ENCODE measurements around the gene IMPDH2. TPM values are rescaled to one million over a fixed set of nuclear protein-coding genes. Genes with fewer than 3 reads are reported as not detected.

The IMPDH2 gene
- total RNA-seq, 2 donors from 2014 or later: 32.1 to 68.7 TPM

DNA sequence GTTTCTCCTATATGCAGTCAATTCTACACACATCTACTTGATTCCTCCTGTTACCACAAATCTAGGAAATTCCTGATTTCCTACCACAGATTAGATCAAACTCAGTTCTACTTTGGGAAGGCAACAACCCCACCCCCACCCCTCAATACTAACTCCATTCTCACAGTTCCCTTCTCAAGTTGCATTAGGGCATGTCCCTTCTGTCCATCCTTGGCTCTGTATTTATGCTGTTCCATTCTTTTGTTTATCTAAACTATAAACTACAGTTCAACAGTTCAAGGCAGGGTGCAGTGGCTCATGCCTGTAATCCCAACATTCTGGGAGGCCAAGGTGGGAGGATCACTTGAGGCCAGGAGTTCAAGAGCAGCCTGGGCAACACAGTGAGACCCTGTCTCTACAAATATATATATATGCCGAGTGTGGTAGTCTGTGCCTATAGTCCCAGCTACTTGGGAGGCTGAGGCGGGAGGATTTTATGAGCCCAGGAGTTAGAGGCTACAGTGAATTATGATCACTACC is 25.2 kb upstream of the IMPDH2 start:
- DNase-seq (ENCODE audit: low spot score): no peak
- Histone ChIP-seq H3K27me3 (no peaks in the 10 kb centered on the region), H3K36me3 (peaks cover 49% of the 10 kb centered on the region), H3K27ac (no peak overlapping the region), H3K9me3 (no peaks in the 10 kb centered on the region), H3K4me1 (no peaks in the 10 kb centered on the region), H3K4me3 (no peak overlapping the region)
- TF ChIP-seq, protein P1, sequence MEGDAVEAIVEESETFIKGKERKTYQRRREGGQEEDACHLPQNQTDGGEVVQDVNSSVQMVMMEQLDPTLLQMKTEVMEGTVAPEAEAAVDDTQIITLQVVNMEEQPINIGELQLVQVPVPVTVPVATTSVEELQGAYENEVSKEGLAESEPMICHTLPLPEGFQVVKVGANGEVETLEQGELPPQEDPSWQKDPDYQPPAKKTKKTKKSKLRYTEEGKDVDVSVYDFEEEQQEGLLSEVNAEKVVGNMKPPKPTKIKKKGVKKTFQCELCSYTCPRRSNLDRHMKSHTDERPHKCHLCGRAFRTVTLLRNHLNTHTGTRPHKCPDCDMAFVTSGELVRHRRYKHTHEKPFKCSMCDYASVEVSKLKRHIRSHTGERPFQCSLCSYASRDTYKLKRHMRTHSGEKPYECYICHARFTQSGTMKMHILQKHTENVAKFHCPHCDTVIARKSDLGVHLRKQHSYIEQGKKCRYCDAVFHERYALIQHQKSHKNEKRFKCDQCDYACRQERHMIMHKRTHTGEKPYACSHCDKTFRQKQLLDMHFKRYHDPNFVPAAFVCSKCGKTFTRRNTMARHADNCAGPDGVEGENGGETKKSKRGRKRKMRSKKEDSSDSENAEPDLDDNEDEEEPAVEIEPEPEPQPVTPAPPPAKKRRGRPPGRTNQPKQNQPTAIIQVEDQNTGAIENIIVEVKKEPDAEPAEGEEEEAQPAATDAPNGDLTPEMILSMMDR (IDR thresholded peaks at IDR 0.05): no peak

DNA sequence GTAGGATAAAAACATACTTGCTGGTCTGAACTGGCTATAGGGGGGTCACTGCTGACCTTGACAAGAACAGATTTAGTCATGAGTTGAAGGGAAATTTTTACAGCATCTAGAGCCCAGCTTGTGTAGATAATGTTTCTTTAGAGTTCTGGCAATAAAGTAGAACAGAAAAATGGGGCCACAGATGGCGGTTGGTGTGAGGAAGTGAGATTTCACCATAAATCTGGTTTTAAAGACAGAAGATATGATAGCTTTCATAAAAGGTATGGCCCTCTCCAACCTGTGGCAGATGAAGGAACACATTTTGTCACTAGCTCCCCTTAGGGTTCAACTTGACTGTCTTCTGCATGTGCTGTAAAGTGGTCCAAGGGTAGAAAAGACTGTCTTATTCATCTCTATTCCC is 24.3 kb upstream of the IMPDH2 start:
- no peak overlapping the region for H3K27ac ChIP-seq
- H3K36me3 ChIP-seq: peaks cover 48% of the 10 kb centered on the region
- DNase-seq (ENCODE audit: low spot score): no peak
- no peak overlapping the region for H3K4me3 ChIP-seq
- H3K9me3 ChIP-seq: no peaks in the 10 kb centered on the region
- TF ChIP-seq, protein P1 (IDR thresholded peaks at IDR 0.05): no peak
- H3K4me1 ChIP-seq: no peaks in the 10 kb centered on the region
- no peaks in the 10 kb centered on the region for H3K27me3 ChIP-seq

DNA sequence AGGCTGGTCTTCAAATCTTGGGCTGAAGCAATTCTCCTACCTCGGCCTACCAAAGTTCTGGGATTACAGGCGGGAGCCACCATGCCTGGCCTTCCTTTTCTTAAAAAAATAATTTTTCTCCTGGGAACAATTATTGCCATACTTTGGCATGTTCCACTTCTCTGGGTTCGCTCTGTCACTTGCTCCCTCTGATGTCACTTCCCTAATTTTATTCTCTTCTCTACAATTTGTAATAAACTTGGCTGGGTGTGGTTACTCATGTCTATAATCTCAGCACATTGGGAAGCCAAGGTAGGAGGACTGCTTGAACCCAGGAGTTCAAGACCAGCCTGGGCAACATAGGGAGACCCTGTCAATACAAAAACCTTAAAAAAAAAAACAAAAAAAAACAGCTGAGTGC is 6.1 kb upstream of the IMPDH2 start:
- Histone ChIP-seq H3K4me1 (no peaks in the 10 kb centered on the region), H3K4me3 (no peak overlapping the region), H3K9me3 (no peaks in the 10 kb centered on the region), H3K36me3 (peaks cover 76% of the 10 kb centered on the region), H3K27me3 (no peaks in the 10 kb centered on the region), H3K27ac (no peak overlapping the region)
- DNase-seq (ENCODE audit: low spot score): no peak
- TF ChIP-seq, protein P1 (IDR thresholded peaks at IDR 0.05): no peak

DNA sequence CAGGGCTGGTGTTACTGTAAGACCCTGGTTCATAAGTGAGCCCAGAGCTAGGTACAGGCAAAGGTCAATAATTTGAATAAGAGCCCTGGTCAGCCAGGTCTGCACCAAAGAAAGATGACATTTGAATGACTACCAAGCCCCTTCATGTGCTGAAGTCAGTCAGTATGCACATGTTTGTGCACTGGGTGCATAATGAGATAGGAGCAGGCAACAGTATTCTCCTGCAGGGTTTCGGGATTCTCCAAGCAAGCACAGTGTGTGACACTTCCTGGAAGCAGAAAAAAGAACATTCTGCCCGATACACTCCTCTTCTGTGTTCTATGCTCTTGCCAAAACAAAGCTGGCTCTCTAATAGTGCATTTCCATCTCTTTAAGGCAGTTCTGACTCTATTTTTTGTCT is 5.5 kb upstream of the IMPDH2 start:
- Histone ChIP-seq H3K4me1 (no peaks in the 10 kb centered on the region), H3K27me3 (no peaks in the 10 kb centered on the region), H3K36me3 (peaks cover 79% of the 10 kb centered on the region), H3K4me3 (no peak overlapping the region), H3K27ac (no peak overlapping the region), H3K9me3 (no peaks in the 10 kb centered on the region)
- DNase-seq (ENCODE audit: low spot score): no peak
- TF ChIP-seq, protein P1 (IDR thresholded peaks at IDR 0.05): no peak

DNA sequence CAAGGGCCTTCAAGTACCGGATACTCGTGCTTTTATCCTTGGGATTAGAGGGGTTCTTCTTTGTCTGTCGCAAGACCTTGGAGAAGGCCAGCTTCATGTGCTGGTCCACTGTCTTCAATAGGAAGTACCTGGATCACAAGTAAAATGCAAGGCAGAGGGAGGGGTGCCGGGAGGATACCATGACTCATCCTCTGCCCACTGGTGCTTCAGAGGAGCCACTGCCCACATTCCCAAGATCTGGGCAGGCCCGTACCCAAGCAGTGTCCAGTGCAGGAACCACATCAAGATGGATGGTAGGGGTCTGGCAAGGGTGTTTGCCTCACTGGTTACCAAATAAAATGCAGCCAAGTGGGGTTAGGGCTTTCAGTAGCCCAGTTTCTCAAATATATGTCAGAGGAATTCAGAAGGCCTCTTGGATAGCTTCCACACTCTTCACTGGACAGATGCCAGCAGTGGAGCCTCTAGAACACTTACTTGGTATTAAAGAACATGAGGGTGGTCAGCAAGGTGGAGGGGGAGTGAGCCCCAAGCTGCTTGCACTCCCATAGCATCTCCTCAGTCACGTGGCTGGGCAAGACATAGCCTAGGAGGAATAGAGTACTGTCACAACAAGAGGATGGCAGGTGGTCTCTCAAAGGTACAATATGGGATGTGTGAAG is 3.6 kb upstream of the IMPDH2 start:
- H3K27ac ChIP-seq: no peak overlapping the region
- no peak for DNase-seq (ENCODE audit: low spot score)
- H3K4me1 ChIP-seq: peaks cover 0 to 13% of the 10 kb centered on the region in 2 donors
- TF ChIP-seq, protein P1 (IDR thresholded peaks at IDR 0.05): no peak
- H3K4me3 ChIP-seq: no peak overlapping the region
- H3K27me3 ChIP-seq: no peaks in the 10 kb centered on the region
- H3K36me3 ChIP-seq: peaks cover 71% of the 10 kb centered on the region
- H3K9me3 ChIP-seq: no peaks in the 10 kb centered on the region

DNA sequence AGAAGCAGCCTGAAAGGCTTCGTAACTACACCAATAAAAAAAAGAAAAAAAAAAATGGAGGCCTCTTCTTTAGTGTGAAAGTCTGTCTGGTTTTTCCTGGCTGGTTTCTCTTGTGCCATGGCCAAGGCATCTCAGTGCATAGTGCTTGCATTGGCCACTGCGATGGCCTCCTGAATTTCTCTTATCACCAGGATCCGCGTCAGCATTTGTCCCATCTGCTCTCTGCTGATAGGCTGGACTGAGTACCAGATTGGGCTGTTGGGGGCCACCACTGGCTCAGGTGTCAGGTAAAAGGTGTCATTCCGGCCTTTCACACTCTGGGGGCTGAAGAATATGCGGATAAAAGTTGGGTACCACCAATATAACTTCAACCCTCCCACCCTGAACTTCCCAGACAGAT is 1.1 kb upstream of the IMPDH2 start:
- peaks cover 64% of the 10 kb centered on the region for H3K36me3 ChIP-seq
- no peak for DNase-seq (ENCODE audit: low spot score)
- TF ChIP-seq, protein P1 (IDR thresholded peaks at IDR 0.05): no peak
- H3K4me3 ChIP-seq: no peak overlapping the region
- H3K27me3 ChIP-seq: no peaks in the 10 kb centered on the region
- no peaks in the 10 kb centered on the region for H3K9me3 ChIP-seq
- peaks cover 0 to 24% of the 10 kb centered on the region in 2 donors for H3K4me1 ChIP-seq
- H3K27ac ChIP-seq: peak overlapping the region in 1 of 2 donors; percentile 98
